Measurements from ENCODE around the gene TRIP6.

Gene TRIP6

DNA sequence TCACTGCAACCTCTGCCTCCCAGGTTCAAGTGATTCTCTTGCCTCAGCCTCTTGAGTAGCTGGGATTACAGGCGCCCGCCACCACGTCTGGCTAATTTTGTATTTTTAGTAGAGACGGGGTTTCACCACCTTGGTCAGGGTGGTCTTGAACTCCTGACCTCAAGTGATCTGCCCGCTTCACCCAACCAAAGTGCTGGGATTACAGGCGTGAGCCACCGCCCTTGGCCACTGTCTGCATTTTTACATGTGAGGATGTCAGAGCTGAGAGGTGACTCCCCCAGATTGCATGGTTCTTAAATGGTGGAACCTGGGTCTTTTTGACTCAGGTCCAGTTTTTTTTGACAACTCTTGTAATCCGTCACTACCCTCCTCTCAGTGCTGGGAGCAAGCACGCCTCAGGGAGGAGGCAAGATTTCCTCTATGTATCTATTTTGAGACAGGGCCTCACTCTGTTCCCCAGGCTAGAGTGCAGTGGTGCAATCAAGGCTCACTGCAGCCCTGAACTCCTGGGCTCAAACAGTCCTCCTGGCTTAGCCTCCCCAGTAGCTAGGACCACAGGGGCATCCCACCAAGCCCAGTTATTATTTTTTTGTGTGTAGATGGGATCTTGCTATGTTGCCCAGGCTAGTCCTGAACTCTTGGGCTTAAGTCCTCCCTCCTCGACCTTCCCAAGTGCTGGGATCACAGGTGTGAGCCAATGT is 6.6 kb downstream of the TRIP6 start:
- no peak for DNase-seq (ENCODE audit: low spot score)

DNA sequence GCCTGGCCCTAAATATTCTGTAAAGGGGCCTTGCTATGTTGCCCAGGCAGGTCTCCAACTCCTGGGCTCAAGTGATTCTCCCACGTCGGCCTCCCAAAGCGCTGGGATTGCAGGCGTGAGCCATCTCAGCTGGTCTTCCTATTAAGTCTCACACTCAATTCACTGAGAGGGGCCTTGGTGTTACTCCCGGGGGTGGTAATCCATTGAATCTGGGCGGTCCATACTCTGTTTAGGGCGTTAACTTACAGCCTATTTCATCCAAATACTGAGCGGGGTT is 7.1 kb downstream of the TRIP6 start:
- no peak for DNase-seq (ENCODE audit: low spot score)

DNA sequence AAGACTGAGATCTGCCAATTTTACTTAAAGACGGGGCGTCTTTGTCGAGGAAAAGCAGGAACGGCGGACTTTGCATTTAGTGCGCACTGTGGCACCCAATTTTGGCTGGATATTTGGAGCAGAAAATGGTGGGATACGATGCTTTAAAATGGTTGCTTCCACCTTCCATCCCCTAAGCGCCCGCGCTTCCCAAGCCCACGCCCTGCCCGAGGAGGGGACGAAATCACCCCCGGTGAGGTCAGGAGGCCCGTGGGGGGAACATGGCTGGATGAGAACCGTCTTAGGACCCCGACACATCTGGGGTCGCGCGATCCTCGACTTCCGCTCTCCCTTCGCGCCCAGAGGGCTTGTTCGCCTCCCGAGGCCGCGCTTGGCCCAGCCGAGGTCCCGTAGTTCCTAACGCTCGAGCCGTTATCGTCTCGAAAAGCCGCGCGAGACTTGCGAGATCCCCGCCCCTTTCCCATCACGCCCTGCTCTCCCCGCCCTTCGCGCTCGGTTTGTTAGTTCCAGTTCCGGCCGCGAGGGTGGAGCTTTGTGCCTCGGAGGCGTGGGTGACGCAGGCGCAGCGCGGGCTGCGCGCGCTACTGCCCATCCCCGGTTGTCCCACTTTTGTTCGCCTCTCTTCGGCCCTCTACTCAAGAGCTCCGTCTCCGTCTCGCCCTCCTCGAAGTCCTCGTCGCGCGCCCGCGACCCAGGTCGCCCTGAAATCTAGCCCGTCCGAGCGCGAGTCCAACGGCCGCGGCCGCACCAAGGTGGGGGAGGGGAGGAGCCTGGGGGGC is 7.6 kb downstream of the TRIP6 start, which contains the start of gene SRRT:
Gene SRRT (plus strand): TSS at position 527 of the 779 bp plus-strand sequence. CDS start 488 bp downstream, outside the sequence.
- DNase-seq (ENCODE audit: low spot score) = peak; percentile 98

DNA sequence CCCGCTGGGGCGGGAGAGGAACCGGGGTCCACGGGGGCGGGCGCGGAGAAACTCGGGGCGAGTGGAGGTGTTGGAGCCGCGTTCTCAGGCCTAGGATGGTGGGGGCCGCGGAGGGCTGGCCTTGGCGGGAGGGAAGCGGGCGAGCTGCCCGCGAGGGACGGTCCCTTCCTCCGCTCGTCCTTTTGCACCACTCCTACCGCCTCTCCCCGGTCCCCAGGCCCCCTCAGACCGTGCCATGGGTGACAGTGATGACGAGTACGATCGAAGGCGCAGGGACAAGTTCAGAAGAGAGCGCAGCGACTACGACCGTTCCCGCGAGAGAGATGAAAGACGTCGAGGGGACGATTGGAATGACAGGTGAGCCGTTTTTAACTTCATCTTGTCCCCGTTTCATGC is 8.2 kb downstream of the TRIP6 start:
- DNase-seq (ENCODE audit: low spot score) = peak; percentile 60

DNA sequence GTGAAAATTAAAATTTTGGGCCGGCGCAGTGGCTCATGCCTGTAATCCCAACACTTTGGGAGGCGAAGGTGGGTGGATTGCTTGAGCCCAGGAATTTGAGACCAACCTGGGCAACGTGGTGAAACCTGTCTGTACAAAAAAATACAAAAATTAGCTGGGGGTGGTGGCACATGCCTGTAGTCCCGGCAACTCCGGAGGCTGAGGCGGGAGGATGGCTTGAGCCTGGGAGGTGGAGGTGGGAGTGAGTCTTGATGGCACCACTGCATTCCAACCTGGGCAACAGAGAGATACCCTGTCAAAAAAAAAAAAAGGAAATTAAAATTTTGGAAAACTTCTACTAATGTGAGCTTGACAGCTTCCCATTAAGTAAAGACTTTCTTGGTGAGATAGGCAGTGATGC is 10.8 kb downstream of the TRIP6 start:
- no peak for DNase-seq (ENCODE audit: low spot score)

DNA sequence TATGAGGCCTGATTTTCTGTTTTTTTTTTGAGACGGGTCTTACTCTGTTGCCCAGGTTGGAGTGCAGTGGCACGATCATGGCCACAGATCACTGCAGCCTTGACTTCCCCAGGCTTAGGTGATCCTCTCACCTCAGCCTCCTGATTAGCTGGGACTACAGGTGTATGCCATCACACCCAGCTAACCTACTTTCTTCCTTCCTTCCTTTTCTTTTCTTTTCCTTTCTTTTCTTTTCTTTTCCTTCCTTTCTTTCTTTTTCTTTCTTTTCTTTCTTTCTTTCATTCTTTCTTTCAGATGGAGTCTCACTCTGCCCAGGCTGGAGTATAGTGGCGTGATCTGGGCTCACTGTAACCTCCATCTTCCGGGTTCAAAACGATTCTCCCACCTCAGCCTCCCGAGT is 11.5 kb downstream of the TRIP6 start:
- no peak for DNase-seq (ENCODE audit: low spot score)

DNA sequence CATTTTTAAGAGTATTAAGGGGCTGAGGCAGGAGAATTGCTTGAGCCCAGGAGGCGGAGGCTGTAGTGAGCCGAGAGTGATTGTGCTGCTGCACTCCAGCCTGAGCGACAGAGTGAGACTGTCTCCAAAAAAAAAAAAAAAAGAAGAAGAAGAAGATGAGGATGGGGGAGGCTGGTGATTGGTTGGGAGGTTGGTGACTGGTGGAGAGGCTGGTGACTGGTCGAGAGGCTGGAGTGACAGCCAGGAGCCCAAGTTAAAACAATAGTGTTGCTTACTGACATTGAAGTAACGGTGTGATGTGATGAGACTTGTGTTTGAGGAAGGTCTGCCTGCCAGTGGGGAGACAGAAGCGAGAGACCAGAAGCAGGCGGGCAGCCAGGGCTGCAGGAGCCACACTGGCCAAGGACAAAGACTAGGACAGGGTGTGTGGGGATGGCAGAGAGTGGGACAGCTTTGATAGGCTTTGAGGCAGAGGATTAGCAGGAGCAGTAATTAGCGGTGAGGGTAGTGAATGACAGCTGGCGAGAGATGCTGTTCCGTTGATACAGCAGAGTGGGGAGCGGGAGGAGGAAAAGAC is 12.6 kb downstream of the TRIP6 start:
- no peak for DNase-seq (ENCODE audit: low spot score)

DNA sequence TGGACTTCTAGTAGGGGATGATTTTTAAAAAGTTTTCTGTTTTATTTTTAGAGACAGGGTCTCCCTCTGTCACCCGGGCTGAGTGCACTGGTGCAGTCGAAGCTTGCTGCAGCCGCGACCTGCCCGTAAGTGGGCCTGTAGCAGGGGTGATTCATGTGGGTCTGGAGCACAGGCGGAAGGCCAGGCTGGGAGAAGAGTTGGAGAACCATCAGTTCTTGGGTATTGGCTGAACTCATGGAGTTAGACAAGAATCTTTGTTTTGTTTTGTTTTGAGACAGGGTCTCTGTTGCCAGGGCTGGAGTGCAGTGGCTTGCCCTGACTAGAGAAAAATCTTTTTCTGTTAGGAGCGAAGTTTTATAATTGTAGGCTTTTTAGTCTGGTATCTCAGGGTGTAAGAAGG is 13.5 kb downstream of the TRIP6 start:
- DNase-seq (ENCODE audit: low spot score) = no peak

DNA sequence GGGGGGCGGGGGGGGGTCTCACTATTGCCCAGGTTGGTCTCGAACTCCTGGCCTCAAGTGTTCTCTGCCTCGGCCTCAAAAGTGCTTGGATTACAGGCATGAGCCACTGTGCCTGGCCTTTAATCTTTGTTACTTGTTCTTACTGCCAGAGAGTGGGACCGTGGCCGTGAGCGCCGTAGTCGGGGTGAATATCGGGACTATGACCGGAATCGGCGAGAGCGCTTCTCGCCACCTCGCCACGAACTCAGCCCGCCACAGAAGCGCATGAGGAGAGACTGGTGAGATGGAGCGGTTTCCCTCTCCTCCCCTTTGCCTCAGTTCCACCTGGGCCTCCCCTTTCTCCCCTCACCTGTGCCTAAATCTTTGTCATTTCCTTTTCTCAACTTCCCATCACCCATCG is 13.9 kb downstream of the TRIP6 start:
- DNase-seq (ENCODE audit: low spot score) = no peak

DNA sequence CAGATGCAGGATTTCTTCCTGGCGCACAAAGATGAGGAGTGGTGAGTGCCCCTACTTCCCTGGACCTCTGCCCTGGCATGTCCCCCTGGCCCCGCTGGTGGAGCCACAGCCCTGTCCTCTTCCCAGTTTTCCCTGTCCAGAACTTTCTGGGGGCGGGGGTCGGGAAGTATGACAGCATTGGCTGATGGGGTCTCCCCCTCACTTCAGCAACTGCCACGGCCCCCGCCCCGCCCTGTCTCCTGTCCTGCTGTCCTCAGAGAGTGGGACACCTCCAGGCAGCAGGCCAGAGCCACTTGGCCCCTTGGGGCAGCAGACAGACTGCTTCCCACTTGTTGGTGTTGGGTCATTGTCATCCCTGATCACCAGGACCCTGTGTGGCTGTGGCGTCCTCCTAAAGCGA is 15.0 kb downstream of the TRIP6 start:
- DNase-seq (ENCODE audit: low spot score) = no peak

DNA sequence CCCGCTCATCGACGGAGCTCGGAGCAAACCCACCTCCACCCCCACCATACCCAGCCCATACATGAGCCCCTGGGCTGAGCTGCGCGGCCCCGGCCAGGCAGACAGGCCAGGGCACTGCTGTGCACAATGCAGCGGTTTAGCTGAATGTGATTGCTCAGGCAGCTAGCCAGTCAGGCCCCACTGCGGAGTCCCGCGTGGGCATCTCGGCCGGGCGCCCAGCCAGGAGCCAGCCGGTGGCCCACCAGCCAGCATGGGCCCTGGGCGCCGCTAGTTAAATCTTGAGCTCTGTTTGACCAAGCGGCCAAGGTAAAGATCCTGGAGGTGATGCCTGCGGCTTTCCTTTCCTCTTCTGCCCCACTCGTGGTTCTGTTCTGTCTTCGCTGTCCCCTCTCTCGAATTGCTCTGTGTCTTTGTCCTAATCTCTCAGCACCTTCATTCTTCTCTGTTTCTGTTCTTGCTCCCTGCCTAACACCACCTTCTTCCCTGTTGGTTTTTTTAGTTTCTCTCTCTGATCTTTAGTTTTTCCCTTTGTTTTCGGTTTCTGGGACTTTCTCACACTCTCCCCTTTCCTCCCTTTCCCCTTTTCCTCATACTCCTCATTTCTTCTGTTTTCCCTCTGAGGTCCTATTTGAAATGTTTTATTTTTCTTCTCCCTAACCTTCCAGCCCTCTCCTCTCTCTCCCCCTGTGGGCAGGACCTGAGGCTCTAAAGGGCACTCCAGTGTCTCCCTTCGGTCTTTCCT is 15.8 kb downstream of the TRIP6 start:
- DNase-seq (ENCODE audit: low spot score) = no peak

DNA sequence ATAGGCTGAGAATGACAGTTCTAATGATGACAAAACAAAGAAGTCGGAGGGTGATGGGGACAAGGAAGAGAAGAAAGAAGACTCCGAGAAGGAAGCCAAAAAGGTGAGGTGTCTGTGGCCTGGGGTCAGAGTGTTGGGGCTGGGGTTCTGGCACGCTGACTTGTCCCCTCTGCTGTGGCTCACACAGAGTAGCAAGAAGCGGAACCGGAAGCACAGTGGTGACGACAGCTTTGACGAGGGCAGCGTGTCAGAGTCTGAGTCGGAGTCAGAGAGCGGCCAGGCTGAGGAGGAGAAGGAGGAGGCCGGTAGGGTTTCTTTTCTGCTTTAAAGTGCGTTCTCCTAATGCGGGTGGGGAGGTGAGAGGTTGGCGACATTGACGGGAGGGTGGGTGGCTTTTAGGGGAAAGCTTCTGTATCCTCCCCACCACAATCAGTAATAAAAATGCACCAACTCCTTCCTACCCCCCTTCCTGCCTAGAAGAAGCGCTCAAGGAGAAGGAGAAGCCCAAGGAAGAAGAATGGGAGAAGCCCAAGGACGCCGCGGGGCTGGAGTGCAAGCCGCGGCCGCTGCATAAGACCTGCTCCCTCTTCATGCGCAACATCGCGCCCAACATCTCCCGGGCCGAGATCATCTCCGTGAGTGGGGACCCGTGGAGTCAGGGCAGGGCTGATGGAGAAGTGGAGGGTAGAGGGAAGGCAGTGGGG is 17.7 kb downstream of the TRIP6 start:
- no peak for DNase-seq (ENCODE audit: low spot score)

DNA sequence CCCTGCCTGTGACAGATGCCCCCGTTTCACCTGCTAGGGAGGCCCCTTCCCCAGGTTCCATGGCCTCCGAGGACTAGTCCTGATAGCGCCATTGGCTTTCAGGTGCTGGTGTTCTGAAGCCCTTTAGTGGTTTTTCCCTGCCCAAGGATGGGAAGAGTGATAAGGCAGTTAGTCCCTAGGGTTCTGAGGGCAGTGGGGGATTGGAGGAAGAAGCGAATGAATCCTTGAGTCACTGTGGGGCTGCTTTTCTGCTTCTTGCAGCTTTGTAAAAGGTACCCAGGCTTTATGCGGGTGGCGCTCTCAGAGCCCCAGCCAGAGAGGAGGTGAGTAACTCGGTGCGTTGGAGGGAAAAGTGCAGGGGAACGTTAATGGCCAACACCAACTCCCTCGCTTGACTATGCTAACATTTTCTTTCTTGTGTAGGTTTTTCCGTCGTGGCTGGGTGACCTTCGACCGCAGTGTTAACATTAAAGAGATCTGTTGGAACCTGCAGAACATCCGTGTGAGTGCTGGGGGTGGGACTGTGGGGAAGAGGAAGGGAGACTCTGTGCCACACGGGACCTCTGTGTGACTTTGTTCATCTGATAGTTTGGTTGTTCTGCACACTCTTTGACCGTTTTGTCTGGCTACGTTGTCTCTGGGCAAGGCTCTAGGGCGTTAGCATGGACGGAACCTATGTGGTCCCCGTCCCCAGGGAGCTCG is 18.4 kb downstream of the TRIP6 start:
- no peak for DNase-seq (ENCODE audit: low spot score)

DNA sequence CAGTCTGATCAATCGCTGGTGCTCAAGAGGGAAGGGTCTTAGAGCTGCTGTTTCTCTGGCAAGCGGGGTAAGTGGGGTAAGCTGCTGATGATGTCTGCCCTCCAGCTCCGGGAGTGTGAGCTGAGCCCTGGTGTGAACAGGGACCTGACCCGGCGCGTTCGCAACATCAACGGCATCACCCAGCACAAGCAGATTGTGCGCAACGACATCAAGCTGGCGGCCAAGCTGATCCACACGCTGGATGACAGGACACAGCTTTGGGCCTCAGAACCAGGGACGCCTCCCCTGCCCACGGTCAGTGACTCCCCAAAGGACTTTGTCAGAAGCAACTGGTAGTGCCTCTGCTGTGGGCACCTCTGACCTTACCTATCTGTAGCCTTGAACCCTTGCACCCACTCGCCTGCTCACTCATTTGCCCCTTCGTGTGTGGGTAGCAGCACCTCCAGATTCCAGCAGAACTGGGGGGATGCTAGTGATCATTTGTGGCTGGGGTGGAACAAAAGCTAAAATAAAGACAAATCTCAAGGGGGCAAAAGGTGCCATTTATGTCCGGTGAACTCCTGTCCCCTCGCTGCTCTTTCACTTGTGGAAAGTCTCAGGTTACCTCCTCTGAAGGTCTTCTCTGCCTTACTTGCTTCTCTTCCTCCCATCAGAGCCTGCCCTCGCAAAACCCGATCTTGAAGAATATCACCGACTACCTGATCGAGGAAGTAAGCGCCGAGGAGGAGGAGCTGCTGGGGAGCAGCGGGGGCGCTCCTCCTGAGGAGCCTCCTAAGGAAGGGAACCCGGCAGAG is 19.2 kb downstream of the TRIP6 start:
- DNase-seq (ENCODE audit: low spot score) = no peak

DNA sequence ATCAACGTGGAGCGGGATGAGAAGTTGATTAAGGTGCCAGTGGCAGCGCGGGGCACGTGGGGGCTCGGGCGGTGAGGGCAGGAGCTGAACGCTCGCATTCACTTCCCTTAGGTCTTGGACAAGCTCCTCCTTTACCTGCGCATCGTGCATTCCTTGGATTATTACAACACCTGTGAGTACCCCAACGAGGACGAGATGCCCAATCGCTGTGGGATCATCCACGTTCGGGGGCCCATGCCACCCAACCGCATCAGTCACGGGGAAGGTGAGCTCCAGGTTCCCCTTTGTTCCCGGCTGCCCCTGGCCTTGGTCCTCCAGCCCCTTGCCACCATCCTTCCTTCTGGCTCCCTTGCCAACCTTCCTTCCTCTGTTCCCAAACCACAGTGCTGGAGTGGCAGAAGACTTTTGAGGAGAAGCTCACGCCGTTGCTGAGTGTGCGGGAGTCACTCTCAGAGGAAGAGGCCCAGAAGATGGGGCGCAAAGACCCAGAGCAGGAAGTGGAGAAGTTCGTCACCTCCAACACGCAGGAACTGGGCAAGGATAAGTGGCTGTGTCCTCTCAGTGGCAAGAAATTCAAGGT is 19.8 kb downstream of the TRIP6 start:
- DNase-seq (ENCODE audit: low spot score) = no peak

DNA sequence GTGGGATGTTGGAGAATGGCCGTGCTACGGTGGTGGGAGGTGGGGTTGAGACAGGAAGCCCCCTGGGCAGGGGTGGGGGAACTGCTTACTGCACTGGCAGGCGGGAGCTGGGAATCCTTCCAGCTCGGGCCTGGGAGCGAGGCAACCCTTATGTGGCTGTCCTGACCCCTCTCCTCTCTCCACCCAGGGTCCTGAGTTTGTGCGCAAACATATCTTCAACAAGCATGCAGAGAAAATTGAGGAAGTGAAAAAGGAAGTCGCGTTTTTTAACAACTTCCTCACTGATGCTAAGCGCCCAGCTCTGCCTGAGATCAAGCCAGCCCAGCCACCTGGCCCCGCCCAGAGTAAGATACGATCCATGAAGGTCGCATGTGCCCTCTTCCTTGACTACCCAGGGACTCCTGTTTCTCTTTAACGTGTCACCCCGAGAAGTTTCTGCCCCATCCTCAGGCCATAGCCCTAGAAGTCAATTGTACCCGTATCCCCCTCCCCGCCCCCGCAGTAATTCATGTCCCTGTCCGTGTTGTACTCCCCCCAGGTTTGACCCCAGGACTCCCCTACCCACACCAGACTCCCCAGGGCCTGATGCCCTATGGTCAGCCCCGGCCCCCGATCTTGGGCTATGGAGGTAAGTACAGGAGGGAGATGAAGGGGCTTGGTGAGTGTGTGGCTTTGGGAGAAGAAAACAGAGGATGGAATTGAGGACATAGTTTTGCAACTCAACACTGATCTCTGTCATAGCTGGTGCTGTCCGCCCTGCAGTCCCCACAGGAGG is 20.5 kb downstream of the TRIP6 start:
- no peak for DNase-seq (ENCODE audit: low spot score)

DNA sequence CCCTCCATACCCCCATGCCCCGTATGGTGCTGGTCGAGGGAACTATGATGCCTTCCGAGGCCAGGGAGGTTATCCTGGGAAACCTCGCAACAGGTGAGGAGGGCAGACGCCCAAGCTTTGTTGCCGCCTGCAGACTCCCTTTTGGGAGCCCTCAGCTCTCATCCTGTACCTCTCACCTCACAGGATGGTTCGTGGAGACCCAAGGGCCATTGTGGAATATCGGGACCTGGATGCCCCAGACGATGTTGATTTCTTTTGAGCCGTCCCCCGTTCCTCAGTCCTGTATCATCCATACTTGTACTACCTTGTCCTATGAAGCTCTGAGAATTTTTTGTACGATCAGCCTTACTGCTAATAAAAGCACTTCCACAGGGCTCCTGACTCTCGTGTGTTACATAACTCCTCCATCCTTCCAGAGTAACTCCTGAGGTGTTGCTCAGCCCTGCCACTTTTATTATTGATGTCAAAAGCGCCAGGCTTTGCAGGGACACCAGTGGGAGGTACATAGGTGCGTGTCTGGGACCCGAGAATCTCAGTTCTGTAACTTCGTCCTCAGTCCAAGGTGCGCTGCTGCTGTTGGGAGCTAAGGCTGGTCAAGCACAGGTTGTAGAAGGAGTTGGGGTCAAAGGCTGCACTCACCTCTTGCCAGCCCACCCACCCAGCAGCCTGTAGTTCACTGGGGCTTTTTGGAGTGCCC is 21.3 kb downstream of the TRIP6 start:
- DNase-seq (ENCODE audit: low spot score) = no peak

DNA sequence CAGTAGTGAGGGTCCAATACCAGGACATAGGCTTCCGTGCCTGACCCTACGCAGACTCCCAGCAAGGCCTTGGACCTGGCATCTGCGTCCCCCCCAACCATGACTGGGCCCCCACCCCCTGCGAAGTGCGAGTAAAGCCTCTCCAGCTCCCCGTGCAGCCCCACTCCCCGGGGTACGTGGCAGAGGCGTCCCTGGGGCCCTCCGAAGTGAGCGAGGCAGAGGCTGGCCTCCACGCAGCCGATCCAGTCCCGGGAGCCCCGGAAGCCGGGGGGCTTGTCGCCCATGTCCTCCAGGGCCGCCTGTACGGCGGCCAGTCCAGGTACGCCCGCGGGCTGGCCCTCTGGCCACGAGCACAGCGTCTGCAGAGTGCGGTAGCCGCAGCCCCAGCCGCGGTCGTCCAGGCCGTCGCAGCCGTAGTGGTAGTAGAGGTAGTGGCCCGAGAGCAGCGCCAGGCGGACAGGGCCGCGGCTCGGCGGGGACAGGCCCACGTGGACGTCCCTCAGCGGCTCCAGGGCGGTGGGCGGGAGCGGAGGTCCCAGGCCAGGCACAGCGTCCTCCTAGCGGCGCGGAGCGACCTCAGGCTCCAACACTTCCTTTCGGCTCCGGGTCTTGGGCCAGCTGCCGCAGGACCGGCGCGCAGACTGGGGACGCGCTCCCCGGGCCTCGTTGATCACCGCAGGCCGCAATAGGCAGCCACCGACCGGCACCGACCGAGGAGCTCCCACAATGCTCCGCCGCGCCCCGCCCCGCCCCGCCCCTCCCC is 22.0 kb downstream of the TRIP6 start, which contains the start of gene UFSP1:
Gene UFSP1 (minus strand): TSS at position 728 of the 763 bp plus-strand sequence. CDS start 444 bp downstream, at position 284.
- DNase-seq (ENCODE audit: low spot score) = no peak

All from AG20443 (cell line).